Measurements from ENCODE around the gene PODXL2. TPM values are rescaled to one million over a fixed set of nuclear protein-coding genes. Genes with fewer than 3 reads are reported as not detected.

PODXL2 gene
- total RNA-seq, 1 experiment from 2014 or later, result 5.7 TPM

GRCh38 chr3:127708837-127709236 is 79.9 kb downstream of the PODXL2 start:
- intact Hi-C loops (cut with micrococcal nuclease), result no loop called here
- no TSS peak for BruUV-seq (replicated peaks)
- no peak for TF ChIP-seq SP1 (IDR thresholded peaks at IDR 0.05; ENCODE audit: low read depth)
- TF ChIP-seq ELF1 (IDR thresholded peaks at IDR 0.05; ENCODE audit: borderline replicate concordance, low read depth), result no peak
- TF ChIP-seq POLR2AphosphoS5 (IDR thresholded peaks at IDR 0.05; ENCODE audit: low read depth, low read length), result no peak
- TF ChIP-seq SIN3A (IDR thresholded peaks at IDR 0.05; ENCODE audit: low read depth), result no peak
- TF ChIP-seq ZNF274 (IDR thresholded peaks at IDR 0.05; ENCODE audit: low read depth, low read length), result no peak
- no peak for TF ChIP-seq CTCF (IDR thresholded peaks at IDR 0.05 in 2 of 3, conservative IDR thresholded peaks at IDR 0.05 in 1 of 3; ENCODE audit: borderline replicate concordance in 1 of 3, insufficient read depth in 1 of 3, low read depth in 2 of 3, low read length in 2 of 3)
- no peak for TF ChIP-seq ZFX (IDR thresholded peaks at IDR 0.05)
- TF ChIP-seq CEBPB (IDR thresholded peaks at IDR 0.05; ENCODE audit: low read depth), result no peak
- no peak for TF ChIP-seq RAD21 (IDR thresholded peaks at IDR 0.05; ENCODE audit: low read depth)
- no peak for TF ChIP-seq FOSL1 (IDR thresholded peaks at IDR 0.05; ENCODE audit: low read depth)
- no peak for DNase-seq (ENCODE audit: low read depth, low spot score)
- ChIA-PET POLR2A (no interaction called here), RAD21 (ENCODE audit: low non-redundant PET in 1 of 2, low total read pairs in 2 of 2, uncharacterized antibody in 2 of 2, unreplicated experiment in 2 of 2) (no interaction called here), CTCF (no interaction called here)
- Histone ChIP-seq H3K9ac (ENCODE audit: low read length) (no peak overlapping the region), H2AFZ (ENCODE audit: low read depth, low read length, poor library complexity, severe bottlenecking) (no peak overlapping the region), H3K27ac (ENCODE audit: low read depth, low read length) (no peak overlapping the region), H3K27me3 (ENCODE audit: insufficient read depth, low read length) (no peaks in the 10 kb centered on the region), H3K4me2 (ENCODE audit: low read length) (no peak overlapping the region), H3K36me3 (ENCODE audit: control insufficient read depth in 1 of 2, insufficient read depth in 2 of 2, low read length in 2 of 2) (no peaks in the 10 kb centered on the region), H3K4me1 (ENCODE audit: control insufficient read depth in 1 of 2, insufficient read depth in 2 of 2, low read length in 2 of 2) (peaks cover 0 to 8% of the 10 kb centered on the region in 2 experiments; a peak in 1 of 4 replicates), H3K9me2 (ENCODE audit: insufficient read depth) (no peaks in the 10 kb centered on the region), H4K20me1 (ENCODE audit: insufficient read depth) (no peaks in the 10 kb centered on the region), H3K79me2 (ENCODE audit: insufficient read depth, low read length) (no peaks in the 10 kb centered on the region), H3K4me3 (replicated peaks in 1 of 2; ENCODE audit: low read depth in 1 of 2, low read length in 2 of 2) (no peak overlapping the region), H3K9me3 (ENCODE audit: control insufficient read depth in 1 of 2, insufficient read depth in 1 of 2, low read depth in 1 of 2, low read length in 2 of 2) (no peaks in the 10 kb centered on the region)
- no peak for ATAC-seq
